PFSK-1 (cell line): Measurements from ENCODE around the gene NRP2.

Experiments used
- FOXP2 ChIP-seq: optimal IDR thresholded peaks from 2 replicates; pipeline ENCODE3; 2011; ENCODE audit warnings: borderline replicate concordance, control low read depth, inconsistent platforms; ENCODE audit not compliant: insufficient read depth; ENCODE audit errors: extremely low read length, extremely low read depth
- POLR2AphosphoS5 ChIP-seq: IDR thresholded peaks from 2 replicates; pipeline ENCODE4 v1.6.1; 2012; ENCODE audit warnings: low read depth, mild to moderate bottlenecking, control low read depth, low read length, moderate library complexity
- REST ChIP-seq, 2 experiments: IDR thresholded peaks; 2 replicates each; pipeline versions ENCODE4 v1.6.1 to v1.8.0; 2011 to 2012; ENCODE audit warnings: low read depth in 2 of 2, low read length in 2 of 2, control low read depth in 1 of 2, inconsistent platforms in 1 of 2, mild to moderate bottlenecking in 1 of 2, moderate library complexity in 1 of 2; ENCODE audit not compliant: insufficient read depth in 1 of 2
- SIN3A ChIP-seq: IDR thresholded peaks from 2 replicates; pipeline ENCODE4 v1.6.1; 2012; ENCODE audit warnings: mild to moderate bottlenecking, low read length, moderate library complexity, borderline replicate concordance; ENCODE audit not compliant: insufficient read depth
- TAF1 ChIP-seq: IDR thresholded peaks from 2 replicates; pipeline ENCODE4 v1.6.1; 2012; ENCODE audit warnings: low read length, control low read depth, borderline replicate concordance; ENCODE audit not compliant: insufficient read depth

- TF ChIP-seq TAF1 (no peak), POLR2AphosphoS5 (no peak), SIN3A (no peak), REST (IDR thresholded peaks at IDR 0.05; ENCODE audit: insufficient read depth in 1 of 2, low read depth in 2 of 2, low read length in 2 of 2) (no peak), FOXP2 (no peak)
Observed at GRCh38 chr2:205728366-205728765, 46.1 kb downstream of the NRP2 start.
